ENCODE results near the gene CSPG4. TPM values are rescaled to one million over a fixed set of nuclear protein-coding genes. Genes with fewer than 3 reads are reported as not detected.

The CSPG4 gene
- total and polyA plus RNA-seq, 9 of the 15 experiments (the other 6 are each of a cell fraction or from before 2014, with no cell fraction given), result under 0.01 to 0.07 (median 0.04) TPM; not detected in 5

DNA sequence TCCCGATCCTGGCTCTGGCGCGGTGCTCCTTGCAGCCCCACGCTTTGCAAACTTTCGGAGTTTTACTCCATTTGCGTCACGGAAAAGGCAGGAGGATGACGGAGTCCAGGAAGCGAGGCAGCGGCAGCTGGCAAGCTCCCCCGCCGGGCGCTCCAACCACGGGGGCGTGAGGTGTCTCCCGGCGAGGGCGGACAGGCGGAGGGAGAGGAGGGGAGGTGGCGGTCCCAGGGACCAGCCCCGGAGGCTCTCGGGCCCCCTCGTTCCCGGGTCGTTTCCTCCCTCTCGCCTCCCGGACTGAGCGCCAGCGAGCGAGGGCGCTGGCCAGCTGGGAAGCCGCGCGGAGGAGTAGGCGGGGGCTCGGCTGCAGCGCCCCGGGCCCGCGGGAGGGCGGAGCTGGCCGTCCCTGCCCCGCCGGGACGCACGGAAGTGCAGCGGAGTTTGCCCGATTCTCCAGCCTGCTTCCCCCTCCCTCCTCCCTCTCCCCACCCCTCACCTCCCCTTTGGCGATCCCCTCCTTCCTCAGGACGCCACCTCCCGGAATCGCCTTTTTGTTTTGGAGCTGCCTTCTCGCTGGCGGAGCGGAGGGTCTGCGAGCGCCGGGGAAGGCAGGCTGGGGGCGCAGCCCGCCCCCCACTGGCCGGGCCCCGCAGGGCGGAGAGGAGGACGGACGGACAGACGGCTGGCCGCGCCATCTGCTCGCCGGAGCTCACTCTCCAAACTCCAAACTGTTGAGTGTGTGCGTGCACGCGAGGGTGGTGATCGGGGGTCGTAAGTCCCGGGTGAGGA is 65.1 kb downstream of the CSPG4 start, which contains the start of gene SNX33 (continued):
- TF ChIP-seq RBBP5 (IDR thresholded peaks at IDR 0.05; ENCODE audit: borderline replicate concordance, insufficient read depth, low read length, poor library complexity, severe bottlenecking) (peak; percentile 77), RBM25 (IDR thresholded peaks at IDR 0.05; ENCODE audit: low read depth, low read length, severe bottlenecking) (no peak), POLR2A (conservative IDR thresholded peaks at IDR 0.05) (peak; percentile 75), ZNF780A (CRISPR knock-in tag; IDR thresholded peaks at IDR 0.05) (no peak), HNRNPL (IDR thresholded peaks at IDR 0.05; ENCODE audit: low read depth, low read length) (no peak), ZFPM2 (CRISPR knock-in tag; IDR thresholded peaks at IDR 0.05) (no peak), SMAD2 (IDR thresholded peaks at IDR 0.05; ENCODE audit: low read depth, low read length) (no peak), CEBPB (tag; IDR thresholded peaks at IDR 0.05) (no peak), ZNF282 (CRISPR knock-in tag; IDR thresholded peaks at IDR 0.05) (no peak), SMARCA4 (IDR thresholded peaks at IDR 0.05) (0 out of 2 replicates have a peak, but pooled peaks have one; percentile 24), KDM1A (IDR thresholded peaks at IDR 0.05) (no peak), CC2D1A (IDR thresholded peaks at IDR 0.05) (no peak), HDAC1 (IDR thresholded peaks at IDR 0.05) (peak in 1 of 2 experiments; percentile 45; a peak in 2 of 4 replicates), POLR2B (IDR thresholded peaks at IDR 0.05; ENCODE audit: low read depth, partially characterized antibody) (peak; percentile 40), ZNF561 (CRISPR knock-in tag; conservative IDR thresholded peaks at IDR 0.05) (no peak), HNRNPUL1 (IDR thresholded peaks at IDR 0.05; ENCODE audit: low read length) (no peak), SUPT5H (IDR thresholded peaks at IDR 0.05) (peak; percentile 67)
- TF ChIP-seq, protein P1, sequence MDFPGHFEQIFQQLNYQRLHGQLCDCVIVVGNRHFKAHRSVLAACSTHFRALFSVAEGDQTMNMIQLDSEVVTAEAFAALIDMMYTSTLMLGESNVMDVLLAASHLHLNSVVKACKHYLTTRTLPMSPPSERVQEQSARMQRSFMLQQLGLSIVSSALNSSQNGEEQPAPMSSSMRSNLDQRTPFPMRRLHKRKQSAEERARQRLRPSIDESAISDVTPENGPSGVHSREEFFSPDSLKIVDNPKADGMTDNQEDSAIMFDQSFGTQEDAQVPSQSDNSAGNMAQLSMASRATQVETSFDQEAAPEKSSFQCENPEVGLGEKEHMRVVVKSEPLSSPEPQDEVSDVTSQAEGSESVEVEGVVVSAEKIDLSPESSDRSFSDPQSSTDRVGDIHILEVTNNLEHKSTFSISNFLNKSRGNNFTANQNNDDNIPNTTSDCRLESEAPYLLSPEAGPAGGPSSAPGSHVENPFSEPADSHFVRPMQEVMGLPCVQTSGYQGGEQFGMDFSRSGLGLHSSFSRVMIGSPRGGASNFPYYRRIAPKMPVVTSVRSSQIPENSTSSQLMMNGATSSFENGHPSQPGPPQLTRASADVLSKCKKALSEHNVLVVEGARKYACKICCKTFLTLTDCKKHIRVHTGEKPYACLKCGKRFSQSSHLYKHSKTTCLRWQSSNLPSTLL (IDR thresholded peaks at IDR 0.05), result no peak
- TF ChIP-seq, protein P2, sequence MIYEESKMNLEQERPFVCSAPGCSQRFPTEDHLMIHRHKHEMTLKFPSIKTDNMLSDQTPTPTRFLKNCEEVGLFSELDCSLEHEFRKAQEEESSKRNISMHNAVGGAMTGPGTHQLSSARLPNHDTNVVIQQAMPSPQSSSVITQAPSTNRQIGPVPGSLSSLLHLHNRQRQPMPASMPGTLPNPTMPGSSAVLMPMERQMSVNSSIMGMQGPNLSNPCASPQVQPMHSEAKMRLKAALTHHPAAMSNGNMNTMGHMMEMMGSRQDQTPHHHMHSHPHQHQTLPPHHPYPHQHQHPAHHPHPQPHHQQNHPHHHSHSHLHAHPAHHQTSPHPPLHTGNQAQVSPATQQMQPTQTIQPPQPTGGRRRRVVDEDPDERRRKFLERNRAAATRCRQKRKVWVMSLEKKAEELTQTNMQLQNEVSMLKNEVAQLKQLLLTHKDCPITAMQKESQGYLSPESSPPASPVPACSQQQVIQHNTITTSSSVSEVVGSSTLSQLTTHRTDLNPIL (CRISPR knock-in tag; IDR thresholded peaks at IDR 0.05), result no peak
- TF ChIP-seq, protein P3, sequence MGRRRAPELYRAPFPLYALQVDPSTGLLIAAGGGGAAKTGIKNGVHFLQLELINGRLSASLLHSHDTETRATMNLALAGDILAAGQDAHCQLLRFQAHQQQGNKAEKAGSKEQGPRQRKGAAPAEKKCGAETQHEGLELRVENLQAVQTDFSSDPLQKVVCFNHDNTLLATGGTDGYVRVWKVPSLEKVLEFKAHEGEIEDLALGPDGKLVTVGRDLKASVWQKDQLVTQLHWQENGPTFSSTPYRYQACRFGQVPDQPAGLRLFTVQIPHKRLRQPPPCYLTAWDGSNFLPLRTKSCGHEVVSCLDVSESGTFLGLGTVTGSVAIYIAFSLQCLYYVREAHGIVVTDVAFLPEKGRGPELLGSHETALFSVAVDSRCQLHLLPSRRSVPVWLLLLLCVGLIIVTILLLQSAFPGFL (CRISPR knock-in tag; IDR thresholded peaks at IDR 0.05), result no peak
- TF ChIP-seq, protein P4, sequence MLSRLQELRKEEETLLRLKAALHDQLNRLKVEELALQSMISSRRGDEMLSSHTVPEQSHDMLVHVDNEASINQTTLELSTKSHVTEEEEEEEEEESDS (CRISPR knock-in tag; IDR thresholded peaks at IDR 0.05), result no peak
- TF ChIP-seq, protein P5, sequence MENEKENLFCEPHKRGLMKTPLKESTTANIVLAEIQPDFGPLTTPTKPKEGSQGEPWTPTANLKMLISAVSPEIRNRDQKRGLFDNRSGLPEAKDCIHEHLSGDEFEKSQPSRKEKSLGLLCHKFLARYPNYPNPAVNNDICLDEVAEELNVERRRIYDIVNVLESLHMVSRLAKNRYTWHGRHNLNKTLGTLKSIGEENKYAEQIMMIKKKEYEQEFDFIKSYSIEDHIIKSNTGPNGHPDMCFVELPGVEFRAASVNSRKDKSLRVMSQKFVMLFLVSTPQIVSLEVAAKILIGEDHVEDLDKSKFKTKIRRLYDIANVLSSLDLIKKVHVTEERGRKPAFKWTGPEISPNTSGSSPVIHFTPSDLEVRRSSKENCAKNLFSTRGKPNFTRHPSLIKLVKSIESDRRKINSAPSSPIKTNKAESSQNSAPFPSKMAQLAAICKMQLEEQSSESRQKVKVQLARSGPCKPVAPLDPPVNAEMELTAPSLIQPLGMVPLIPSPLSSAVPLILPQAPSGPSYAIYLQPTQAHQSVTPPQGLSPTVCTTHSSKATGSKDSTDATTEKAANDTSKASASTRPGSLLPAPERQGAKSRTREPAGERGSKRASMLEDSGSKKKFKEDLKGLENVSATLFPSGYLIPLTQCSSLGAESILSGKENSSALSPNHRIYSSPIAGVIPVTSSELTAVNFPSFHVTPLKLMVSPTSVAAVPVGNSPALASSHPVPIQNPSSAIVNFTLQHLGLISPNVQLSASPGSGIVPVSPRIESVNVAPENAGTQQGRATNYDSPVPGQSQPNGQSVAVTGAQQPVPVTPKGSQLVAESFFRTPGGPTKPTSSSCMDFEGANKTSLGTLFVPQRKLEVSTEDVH (IDR thresholded peaks at IDR 0.05; ENCODE audit: low read depth, partially characterized antibody), result no peak
